Measurements from ENCODE around the gene GTPBP4.
A peak's percentile ranks its signal among the peaks of the same experiment; 100 is the strongest.

GTPBP4 gene

GRCh38 chr10:1040133-1040532 lies 51.9 kb downstream of the GTPBP4 start:
- DNase-seq (ENCODE audit: low read depth) = no peak
- TF ChIP-seq, protein P1, sequence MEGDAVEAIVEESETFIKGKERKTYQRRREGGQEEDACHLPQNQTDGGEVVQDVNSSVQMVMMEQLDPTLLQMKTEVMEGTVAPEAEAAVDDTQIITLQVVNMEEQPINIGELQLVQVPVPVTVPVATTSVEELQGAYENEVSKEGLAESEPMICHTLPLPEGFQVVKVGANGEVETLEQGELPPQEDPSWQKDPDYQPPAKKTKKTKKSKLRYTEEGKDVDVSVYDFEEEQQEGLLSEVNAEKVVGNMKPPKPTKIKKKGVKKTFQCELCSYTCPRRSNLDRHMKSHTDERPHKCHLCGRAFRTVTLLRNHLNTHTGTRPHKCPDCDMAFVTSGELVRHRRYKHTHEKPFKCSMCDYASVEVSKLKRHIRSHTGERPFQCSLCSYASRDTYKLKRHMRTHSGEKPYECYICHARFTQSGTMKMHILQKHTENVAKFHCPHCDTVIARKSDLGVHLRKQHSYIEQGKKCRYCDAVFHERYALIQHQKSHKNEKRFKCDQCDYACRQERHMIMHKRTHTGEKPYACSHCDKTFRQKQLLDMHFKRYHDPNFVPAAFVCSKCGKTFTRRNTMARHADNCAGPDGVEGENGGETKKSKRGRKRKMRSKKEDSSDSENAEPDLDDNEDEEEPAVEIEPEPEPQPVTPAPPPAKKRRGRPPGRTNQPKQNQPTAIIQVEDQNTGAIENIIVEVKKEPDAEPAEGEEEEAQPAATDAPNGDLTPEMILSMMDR (conservative IDR thresholded peaks at IDR 0.05; ENCODE audit: control insufficient read depth, insufficient read depth, low read depth, low read length) = no peak
- no peak overlapping the region for H3K4me3 ChIP-seq (ENCODE audit: control insufficient read depth, low read depth, low read length)

DNA sequence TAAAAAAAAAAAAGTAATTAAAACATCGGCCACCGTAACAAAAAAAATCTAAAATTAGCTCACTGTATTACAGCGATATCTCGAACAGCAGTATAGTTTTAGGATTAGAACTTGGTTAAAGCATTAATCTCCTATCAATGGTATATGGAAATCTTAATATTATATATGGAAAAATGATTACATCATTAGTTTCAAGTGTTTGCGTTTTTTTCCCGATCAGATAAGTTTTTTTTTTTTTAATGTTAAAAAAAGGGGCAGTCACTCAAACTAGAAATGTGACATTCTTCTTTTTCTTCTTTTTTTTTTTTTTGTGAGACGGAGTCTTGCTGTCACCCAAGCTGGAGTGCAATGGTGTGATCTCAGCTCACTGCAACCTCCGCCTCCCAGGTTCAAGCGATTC lies 53.3 kb downstream of the GTPBP4 start:
- DNase-seq (ENCODE audit: low read depth) = no peak
- TF ChIP-seq, protein P1 (conservative IDR thresholded peaks at IDR 0.05; ENCODE audit: control insufficient read depth, insufficient read depth, low read depth, low read length) = no peak
- no peak overlapping the region for H3K4me3 ChIP-seq (ENCODE audit: control insufficient read depth, low read depth, low read length)

GRCh38 chr10:1043532-1043995 lies 55.3 kb downstream of the GTPBP4 start:
- no peak overlapping the region for H3K4me3 ChIP-seq (ENCODE audit: control insufficient read depth, low read depth, low read length)
- TF ChIP-seq, protein P1 (conservative IDR thresholded peaks at IDR 0.05; ENCODE audit: control insufficient read depth, insufficient read depth, low read depth, low read length) = no peak
- no peak for DNase-seq (ENCODE audit: low read depth)

DNA sequence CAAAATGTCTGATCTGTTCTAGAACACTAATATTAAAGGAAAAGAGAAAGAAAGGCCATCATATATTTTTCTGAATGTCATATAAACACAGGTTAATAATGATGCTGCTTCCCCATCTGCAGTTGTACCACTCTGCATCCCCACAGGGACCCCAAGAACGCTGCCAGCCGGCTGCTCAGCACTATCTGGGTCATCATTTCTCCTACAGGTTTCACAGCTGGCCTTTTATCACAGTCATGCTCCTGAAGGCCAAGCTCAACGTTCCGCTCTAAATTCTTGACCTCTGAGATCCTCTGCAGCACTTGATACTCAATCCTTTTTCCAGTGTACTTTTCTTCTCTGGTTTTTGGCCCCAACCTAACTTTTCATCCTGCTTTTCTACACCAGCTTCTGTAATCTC lies 55.9 kb downstream of the GTPBP4 start:
- no peak for DNase-seq (ENCODE audit: low read depth)
- H3K4me3 ChIP-seq (ENCODE audit: control insufficient read depth, low read depth, low read length) = no peak overlapping the region
- TF ChIP-seq, protein P1 (conservative IDR thresholded peaks at IDR 0.05; ENCODE audit: control insufficient read depth, insufficient read depth, low read depth, low read length) = no peak

DNA sequence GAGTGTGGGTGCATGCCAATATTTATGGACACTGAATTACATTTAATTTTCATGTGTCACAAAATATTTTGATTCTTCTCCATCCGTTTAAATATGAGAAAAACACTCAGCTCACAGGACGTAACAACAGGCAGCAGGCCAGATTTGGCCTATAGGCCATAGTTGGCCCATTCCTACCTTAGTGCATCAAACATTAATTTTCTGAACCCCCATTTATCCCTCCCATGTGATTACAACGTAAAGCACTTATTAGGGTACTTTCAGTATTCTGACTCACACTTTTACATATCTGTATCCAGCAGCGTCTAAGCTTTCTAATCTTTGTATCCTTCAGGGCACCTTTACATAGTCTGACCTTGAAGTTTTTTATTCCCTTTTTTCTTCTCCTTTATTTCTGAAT lies 56.7 kb downstream of the GTPBP4 start:
- no peak overlapping the region for H3K4me3 ChIP-seq (ENCODE audit: control insufficient read depth, low read depth, low read length)
- TF ChIP-seq, protein P1 (conservative IDR thresholded peaks at IDR 0.05; ENCODE audit: control insufficient read depth, insufficient read depth, low read depth, low read length) = no peak
- DNase-seq (ENCODE audit: low read depth) = no peak

GRCh38 chr10:1045415-1045814 lies 57.2 kb downstream of the GTPBP4 start:
- DNase-seq (ENCODE audit: low read depth) = no peak
- TF ChIP-seq, protein P1 (conservative IDR thresholded peaks at IDR 0.05; ENCODE audit: control insufficient read depth, insufficient read depth, low read depth, low read length) = no peak
- no peak overlapping the region for H3K4me3 ChIP-seq (ENCODE audit: control insufficient read depth, low read depth, low read length)

DNA sequence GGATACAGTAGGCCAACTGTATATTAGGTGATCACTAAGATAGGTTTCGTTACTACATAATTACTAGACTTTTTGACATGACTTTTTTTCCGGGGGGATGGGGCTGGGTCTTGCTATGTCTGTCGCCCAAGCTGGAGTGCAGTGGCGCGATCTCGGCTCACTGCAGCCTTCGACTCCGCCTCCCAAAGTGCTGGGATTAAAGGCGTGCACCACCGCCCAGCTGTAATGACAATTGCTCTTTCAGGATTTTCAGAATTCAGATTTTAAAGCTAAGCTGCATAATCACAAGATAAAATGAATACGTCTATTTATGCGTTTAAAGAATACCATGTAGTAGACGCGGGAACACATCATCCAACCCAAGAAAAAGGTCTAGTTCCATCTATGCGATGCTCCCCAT lies 59.7 kb downstream of the GTPBP4 start:
- H3K4me3 ChIP-seq (ENCODE audit: control insufficient read depth, low read depth, low read length) = peak overlapping the region; percentile 98
- DNase-seq (ENCODE audit: low read depth) = no peak
- TF ChIP-seq, protein P1 (conservative IDR thresholded peaks at IDR 0.05; ENCODE audit: control insufficient read depth, insufficient read depth, low read depth, low read length) = no peak

Data from fibroblast of mammary gland (primary cell).